ENCODE data around the gene NELFA.

DNA sequence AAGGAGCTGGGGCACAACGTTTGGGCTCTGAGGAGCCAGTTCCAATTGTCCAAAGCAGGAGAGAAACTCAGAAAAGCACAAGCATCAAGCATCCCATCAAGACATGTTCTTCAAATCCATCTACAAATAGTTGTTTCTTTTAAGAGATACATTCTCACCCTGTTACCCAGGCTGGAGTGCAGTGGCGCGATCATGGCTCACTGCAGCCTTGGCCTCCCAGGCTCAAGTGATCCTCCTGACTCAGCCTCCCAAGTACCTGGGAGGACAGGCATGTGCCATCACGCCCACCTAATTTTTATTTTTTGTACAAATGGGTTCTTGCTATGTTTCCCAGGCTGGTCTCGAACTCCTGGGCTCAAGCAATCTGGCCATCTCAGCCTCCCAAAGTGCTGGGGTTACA, 18.1 kb downstream of the NELFA start:
- TF ChIP-seq POLR2A (IDR thresholded peaks at IDR 0.05) = no peak
- TF ChIP-seq, protein P1, sequence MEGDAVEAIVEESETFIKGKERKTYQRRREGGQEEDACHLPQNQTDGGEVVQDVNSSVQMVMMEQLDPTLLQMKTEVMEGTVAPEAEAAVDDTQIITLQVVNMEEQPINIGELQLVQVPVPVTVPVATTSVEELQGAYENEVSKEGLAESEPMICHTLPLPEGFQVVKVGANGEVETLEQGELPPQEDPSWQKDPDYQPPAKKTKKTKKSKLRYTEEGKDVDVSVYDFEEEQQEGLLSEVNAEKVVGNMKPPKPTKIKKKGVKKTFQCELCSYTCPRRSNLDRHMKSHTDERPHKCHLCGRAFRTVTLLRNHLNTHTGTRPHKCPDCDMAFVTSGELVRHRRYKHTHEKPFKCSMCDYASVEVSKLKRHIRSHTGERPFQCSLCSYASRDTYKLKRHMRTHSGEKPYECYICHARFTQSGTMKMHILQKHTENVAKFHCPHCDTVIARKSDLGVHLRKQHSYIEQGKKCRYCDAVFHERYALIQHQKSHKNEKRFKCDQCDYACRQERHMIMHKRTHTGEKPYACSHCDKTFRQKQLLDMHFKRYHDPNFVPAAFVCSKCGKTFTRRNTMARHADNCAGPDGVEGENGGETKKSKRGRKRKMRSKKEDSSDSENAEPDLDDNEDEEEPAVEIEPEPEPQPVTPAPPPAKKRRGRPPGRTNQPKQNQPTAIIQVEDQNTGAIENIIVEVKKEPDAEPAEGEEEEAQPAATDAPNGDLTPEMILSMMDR (IDR thresholded peaks at IDR 0.05) = no peak
- no peak for TF ChIP-seq POLR2AphosphoS5 (IDR thresholded peaks at IDR 0.05)
